B cell (primary cell): ENCODE data around the gene CCM2. TPM values are rescaled to one million over a fixed set of nuclear protein-coding genes. Genes with fewer than 3 reads are reported as not detected.
A peak's percentile ranks its signal among the peaks of the same experiment; 100 is the strongest.

Experiments used
- ATAC-seq: fragments of 200-7000 bp; cut with Tn5 transposase; one replicate; pipeline ENCODE4 v1.10.0; 2021; ENCODE audit warnings: low read depth, mild to moderate bottlenecking, moderate number of reproducible peaks, moderate library complexity
- CTCF ChIA-PET: fragments of 350-600 bp; sonication (Branson Sonifier 250); formaldehyde crosslinking; loops from one replicate; lab custom pipeline; 2021; ENCODE audit warnings: antibody characterized with exemption, inconsistent platforms; lab: Charles Lee
- POLR2A ChIA-PET: fragments of 350-600 bp; sonication (Branson Sonifier 250); formaldehyde crosslinking; loops from one replicate; lab custom pipeline; 2021; ENCODE audit warnings: antibody characterized with exemption; lab: Charles Lee
- DNase-seq: peaks from one replicate; pipeline ENCODE4 v3.0.0; 2013
- H2AFZ ChIP-seq: 2 replicates; pipeline ENCODE4 v1.6.1; 2012; ENCODE audit warnings: mild to moderate bottlenecking, low read depth, low read length; ENCODE audit not compliant: insufficient read depth, poor library complexity, severe bottlenecking
- H3K27ac ChIP-seq, 2 donors: 1 replicate in 1 of 2; 2 replicates in 1 of 2; pipeline ENCODE4 v1.5.1; 2012 to 2013; ENCODE audit warnings: low read length in 2 of 2, mild to moderate bottlenecking in 2 of 2, moderate library complexity in 1 of 2
- H3K27me3 ChIP-seq, 4 experiments: fragments of 200-600 bp in 1 of 4; sonication (generic) in 1 of 4; replicated peaks in 1 of 4; 1 replicate in 2 of 4; 2 replicates in 2 of 4; pipeline versions ENCODE4 v1.6.1 to v1.7.0; 2013 to 2016; ENCODE audit warnings: low read length in 3 of 4, mild to moderate bottlenecking in 2 of 4, mixed read lengths in 1 of 4, moderate library complexity in 1 of 4; ENCODE audit not compliant: insufficient read depth in 4 of 4, control insufficient read depth in 3 of 4; ENCODE audit errors: control extremely low read depth in 1 of 4
- H3K36me3 ChIP-seq, 2 experiments: replicated peaks in 1 of 2; 1 replicate in 1 of 2; 2 replicates in 1 of 2; pipeline versions ENCODE4 v1.6.1 to v1.7.1; 2013; ENCODE audit warnings: low read length in 1 of 2; ENCODE audit not compliant: insufficient read depth in 2 of 2, control insufficient read depth in 1 of 2; ENCODE audit errors: control extremely low read depth in 1 of 2, extremely low read depth in 1 of 2
- H3K4me1 ChIP-seq, 2 donors: fragments of 200-600 bp in 1 of 2; sonication (generic) in 1 of 2; 1 replicate in 1 of 2; 2 replicates in 1 of 2; pipeline versions ENCODE4 v1.5.1 to v1.6.1; 2013 to 2017; ENCODE audit warnings: low read length in 2 of 2; ENCODE audit not compliant: control insufficient read depth in 2 of 2, insufficient read depth in 2 of 2
- H3K4me2 ChIP-seq: replicated peaks from 2 replicates; pipeline ENCODE3; 2012; ENCODE audit warnings: mild to moderate bottlenecking, low read depth, low read length; ENCODE audit not compliant: poor library complexity, severe bottlenecking
- H3K4me3 ChIP-seq, 5 experiments: fragments of 200-600 bp in 1 of 5; sonication (generic) in 1 of 5; 1 replicate in 3 of 5; 2 replicates in 2 of 5; pipeline versions ENCODE4 v1.5.1 to v1.7.0; 2011 to 2016; ENCODE audit warnings: low read length in 4 of 5, mild to moderate bottlenecking in 4 of 5, low read depth in 2 of 5, control low read depth in 1 of 5, moderate library complexity in 1 of 5; ENCODE audit not compliant: insufficient read depth in 1 of 5; ENCODE audit errors: control extremely low read depth in 1 of 5, extremely low read depth in 1 of 5
- H3K79me2 ChIP-seq: fragments of 200-600 bp; sonication (generic); one replicate; pipeline ENCODE4 v1.6.0; 2016; ENCODE audit warnings: low read length; ENCODE audit not compliant: control insufficient read depth, insufficient read depth
- H3K9ac ChIP-seq: fragments of 200-600 bp; sonication (generic); 2 replicates; pipeline ENCODE4 v1.6.1; 2017; ENCODE audit warnings: mild to moderate bottlenecking, low read length, moderate library complexity
- H3K9me3 ChIP-seq, 3 donors: one replicate each; pipeline versions ENCODE4 v1.6.1 to v1.7.1; 2013; ENCODE audit warnings: low read length in 2 of 3; ENCODE audit not compliant: control insufficient read depth in 2 of 3, insufficient read depth in 1 of 3; ENCODE audit errors: control extremely low read depth in 1 of 3
- H4K20me1 ChIP-seq: 2 replicates; pipeline ENCODE4 v1.6.0; 2012; ENCODE audit warnings: mild to moderate bottlenecking, low read length; ENCODE audit not compliant: insufficient read depth, control insufficient read depth, poor library complexity, severe bottlenecking
- H3K27ac Mint-ChIP-seq: one replicate; pipeline ENCODE4 v1.8.0; 2021; ENCODE audit warnings: mixed read lengths
- H3K27me3 Mint-ChIP-seq: one replicate; pipeline ENCODE4 v1.8.0; 2021; ENCODE audit warnings: mixed read lengths
- H3K4me1 Mint-ChIP-seq: one replicate; pipeline ENCODE4 v1.8.0; 2021; ENCODE audit warnings: mixed read lengths
- H3K4me3 Mint-ChIP-seq: one replicate; pipeline ENCODE4 v1.8.0; 2021; ENCODE audit warnings: mixed read lengths
- H3K9me3 Mint-ChIP-seq: one replicate; pipeline ENCODE4 v1.8.0; 2022; ENCODE audit warnings: mixed read lengths; ENCODE audit not compliant: insufficient read depth
- CTCF ChIP-seq: fragments of 200-600 bp; IDR thresholded peaks from one replicate; pipeline ENCODE4 v1.8.0; 2022; ENCODE audit warnings: antibody characterized with exemption, mild to moderate bottlenecking
- EZH2 ChIP-seq: IDR thresholded peaks from 2 replicates; pipeline ENCODE4 v1.6.1; 2012; ENCODE audit warnings: borderline replicate concordance, low read depth, mild to moderate bottlenecking, moderate library complexity, low read length; ENCODE audit not compliant: insufficient read depth, poor library complexity, severe bottlenecking
- WGBS: methylation state at CpG from one replicate; pipeline ENCODE4 v1.1.5; 2013; ENCODE audit warnings: missing lambda C conversion rate; ENCODE audit not compliant: insufficient coverage; 5-methylcytosine and 5-hydroxymethylcytosine counted together
- intact Hi-C: fragments of 100-400 bp; cut with micrococcal nuclease; formaldehyde crosslinking; loops from one replicate; pipeline ENCODE4 v1.10.0; 2022
- polyA plus RNA-seq: library from polyadenylated mRNA; depleted of rRNA; stranded (reverse); fragments of >200 nt; gene quantifications from 2 replicates; pipeline ENCODE4 v1.2.3, GENCODE V29; 2012
- total RNA-seq, 2 donors: library from RNA; stranded (reverse); fragments of 120-200 nt in 1 of 2; gene quantifications; 1 replicate in 1 of 2; 2 replicates in 1 of 2; pipeline versions ENCODE4 v1.2.3 to v1.2.4, GENCODE V29; 2013 to 2022

CCM2 gene
- total and polyA plus RNA-seq, 2 donors (not counting 1 experiment from before 2014, with no cell fraction given) = 150 to 201 TPM

DNA sequence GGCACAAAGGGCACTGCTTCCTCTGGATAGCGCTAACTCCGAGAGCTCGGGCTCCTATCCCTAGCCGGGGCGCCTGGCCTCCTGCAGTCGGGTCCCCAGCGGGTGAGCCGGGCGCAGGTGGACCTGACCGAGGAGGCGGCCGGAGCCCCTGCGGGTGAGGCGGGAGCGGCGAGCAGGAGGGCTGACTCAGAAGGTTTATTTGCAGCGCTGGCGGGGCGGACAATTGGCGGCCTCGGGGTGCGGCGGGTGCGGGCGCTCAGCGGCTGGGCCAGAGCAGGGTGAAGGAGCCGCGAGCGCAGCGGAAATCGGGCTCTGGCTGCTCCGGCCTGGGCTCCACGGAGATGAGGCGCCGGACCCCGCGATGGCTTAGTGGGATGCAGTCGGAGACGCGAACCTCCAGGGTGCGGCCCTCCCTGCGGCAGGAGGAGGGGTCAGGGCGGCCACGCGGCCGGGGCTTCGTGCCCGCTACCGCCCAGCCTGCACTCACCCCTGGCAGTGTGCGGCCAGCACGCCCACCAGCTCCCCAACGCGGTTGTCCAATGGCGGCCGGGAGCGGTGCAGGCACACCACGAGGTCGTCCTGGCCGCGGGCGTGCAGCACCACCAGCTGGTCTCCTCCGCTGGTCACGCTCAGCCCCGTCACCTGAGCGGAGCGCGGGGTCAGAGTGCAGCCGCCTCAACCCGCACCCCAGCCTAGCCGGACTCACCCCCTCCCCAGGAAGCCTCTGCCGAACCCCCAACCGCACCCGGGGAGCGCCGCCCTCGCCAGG lies 37.3 kb upstream of the CCM2 start:
- Histone ChIP-seq H3K4me1 (peaks cover 5 to 16% of the 10 kb centered on the region in 2 donors), H2AFZ (no peak overlapping the region), H3K4me2 (no peak overlapping the region), H3K9me3 (peaks cover 0 to 10% (median 0%) of the 10 kb centered on the region in 3 donors), H3K9ac (no peak overlapping the region), H3K36me3 (peaks cover 0 to 34% of the 10 kb centered on the region in 2 experiments), H3K27ac (no peak overlapping the region), H3K79me2 (no peaks in the 10 kb centered on the region), H3K4me3 (no peak overlapping the region), H4K20me1 (peaks cover 18% of the 10 kb centered on the region), H3K27me3 (no peaks in the 10 kb centered on the region)
- no peaks in the 10 kb centered on the region for H3K27me3 Mint-ChIP-seq
- 90% methylated on average over 73 of the region's 76 CpGs for WGBS
- POLR2A ChIA-PET = no interaction called here
- TF ChIP-seq CTCF (no peak), EZH2 (no peak)
- no peaks in the 10 kb centered on the region for H3K9me3 Mint-ChIP-seq
- H3K27ac Mint-ChIP-seq = no peak overlapping the region
- CTCF ChIA-PET = interaction anchor here (0.6 to 1.0 kb wide), 2 partner anchors 11 to 25 kb away, joined by 3 read pairs; no protein-coding TSS in a partner anchor
- peaks cover 22% of the 10 kb centered on the region for H3K4me1 Mint-ChIP-seq
- H3K4me3 Mint-ChIP-seq = no peak overlapping the region
- intact Hi-C loops = no loop called here
- ATAC-seq = no peak
- peak; percentile 26 for DNase-seq
